SK-N-SH (cell line): ENCODE data around the gene SH3RF1. TPM values are rescaled to one million over a fixed set of nuclear protein-coding genes. Genes with fewer than 3 reads are reported as not detected.
A peak's percentile ranks its signal among the peaks of the same experiment; 100 is the strongest.

Source experiments
- CTCF ChIA-PET: fragments of 300-600, 350-600 bp; formaldehyde crosslinking; extraction: SDS; loops from one replicate; lab custom pipeline; 2021; lab: Yijun Ruan, JAX
- POLR2A ChIA-PET: fragments of 350-600 bp; sonication (Branson Sonifier 250); formaldehyde crosslinking; extraction: SDS; loops from one replicate; lab custom pipeline; 2020; ENCODE audit warnings: antibody characterized with exemption, inconsistent platforms; lab: Yijun Ruan, JAX
- DNase-seq: peaks from one replicate; pipeline ENCODE4 v3.0.0; 2012
- H2AFZ ChIP-seq: fragments of 200-600 bp; sonication (generic); 2 replicates; pipeline ENCODE4 v1.8.1; 2016; ENCODE audit warnings: antibody characterized with exemption, mild to moderate bottlenecking, low read depth
- H3F3A ChIP-seq: fragments of 200-600 bp; sonication (generic); replicated peaks from 2 replicates; pipeline ENCODE3; 2016; ENCODE audit warnings: antibody characterized with exemption, mild to moderate bottlenecking; ENCODE audit not compliant: insufficient read depth
- H3K27ac ChIP-seq, 2 experiments: fragments of 200-500 bp in 1 of 2; fragments of 200-600 bp in 1 of 2; sonication (Bioruptor generic) in 1 of 2; sonication (generic), shearing (Covaris generic) in 1 of 2; 2 replicates each; pipeline versions ENCODE4 v1.5.1 to v1.6.1; 2014 to 2016; ENCODE audit warnings: low read depth in 2 of 2, inconsistent platforms in 1 of 2, low read length in 1 of 2, mild to moderate bottlenecking in 1 of 2, mixed read lengths in 1 of 2
- H3K27me3 ChIP-seq: fragments of 200-600 bp; sonication (generic), shearing (Covaris generic); 2 replicates; pipeline ENCODE4 v1.6.1; 2016; ENCODE audit warnings: mixed run types; ENCODE audit not compliant: insufficient read depth
- H3K36me3 ChIP-seq, 2 experiments: fragments of 200-500 bp in 1 of 2; fragments of 200-600 bp in 1 of 2; sonication (Bioruptor generic) in 1 of 2; sonication (generic) in 1 of 2; replicated peaks in 1 of 2; 2 replicates each; pipeline versions ENCODE3 to v1.5.1; 2014 to 2016; ENCODE audit warnings: low read length in 1 of 2, mild to moderate bottlenecking in 1 of 2; ENCODE audit not compliant: insufficient read depth in 2 of 2, control insufficient read depth in 1 of 2
- H3K4me1 ChIP-seq, 2 experiments: fragments of 200-500 bp in 1 of 2; fragments of 200-600 bp in 1 of 2; sonication (Bioruptor generic) in 1 of 2; sonication (generic), shearing (Covaris generic) in 1 of 2; 2 replicates each; pipeline versions ENCODE4 v1.5.1 to v1.6.1; 2014 to 2016; ENCODE audit warnings: low read depth in 1 of 2, low read length in 1 of 2, mixed run types in 1 of 2; ENCODE audit not compliant: insufficient read depth in 2 of 2, control insufficient read depth in 1 of 2
- H3K4me2 ChIP-seq: fragments of 200-600 bp; sonication (generic), shearing (Covaris generic); 2 replicates; pipeline ENCODE4 v1.6.1; 2017; ENCODE audit warnings: mixed run types
- H3K4me3 ChIP-seq, 2 experiments: fragments of 200-500 bp in 1 of 2; fragments of 200-600 bp in 1 of 2; sonication (Bioruptor generic) in 1 of 2; sonication (generic), shearing (Covaris generic) in 1 of 2; 2 replicates each; pipeline versions ENCODE4 v1.5.1 to v1.8.1; 2014 to 2016; ENCODE audit warnings: low read depth in 2 of 2, inconsistent platforms in 1 of 2, low read length in 1 of 2, mild to moderate bottlenecking in 1 of 2, mixed read lengths in 1 of 2, moderate library complexity in 1 of 2
- H3K79me2 ChIP-seq: fragments of 200-600 bp; sonication (generic); 2 replicates; pipeline ENCODE4 v1.8.1; 2017; ENCODE audit warnings: mild to moderate bottlenecking; ENCODE audit not compliant: insufficient read depth
- H3K9ac ChIP-seq: fragments of 200-600 bp; sonication (generic); 2 replicates; pipeline ENCODE4 v1.6.1; 2017; ENCODE audit warnings: mixed run types
- H3K9me2 ChIP-seq: fragments of 200-600 bp; sonication (generic); 2 replicates; pipeline ENCODE4 v1.6.1; 2017; ENCODE audit warnings: mixed run types
- H3K9me3 ChIP-seq: fragments of 200-600 bp; sonication (generic); 2 replicates; pipeline ENCODE4 v1.6.1; 2017; ENCODE audit warnings: mixed run types, mild to moderate bottlenecking, moderate library complexity
- H4K20me1 ChIP-seq: fragments of 200-600 bp; sonication (generic); 2 replicates; pipeline ENCODE4 v1.6.1; 2017; ENCODE audit warnings: mild to moderate bottlenecking, mixed run types; ENCODE audit not compliant: insufficient read depth
- ELF1 ChIP-seq: IDR thresholded peaks from 2 replicates; pipeline ENCODE4 v1.4.0; 2012
- EP300 ChIP-seq, 2 experiments: IDR thresholded peaks; 2 replicates each; pipeline versions ENCODE4 v1.4.0 to v1.6.1; 2012; ENCODE audit warnings: borderline replicate concordance in 1 of 2, low read depth in 1 of 2, low read length in 1 of 2
- GATA2 ChIP-seq: sonication (generic); formaldehyde crosslinking; IDR thresholded peaks from 2 replicates; pipeline ENCODE4 v1.5.0; 2020; ENCODE audit warnings: mild to moderate bottlenecking, missing genetic modification reagents
- JUND ChIP-seq: IDR thresholded peaks from 2 replicates; pipeline ENCODE4 v1.4.0; 2012
- MAX ChIP-seq: IDR thresholded peaks from 2 replicates; pipeline ENCODE4 v1.4.0; 2012; ENCODE audit warnings: low read depth
- MXI1 ChIP-seq: IDR thresholded peaks from 2 replicates; pipeline ENCODE4 v1.6.1; 2012; ENCODE audit warnings: mild to moderate bottlenecking, low read depth, low read length, improper control_type of control experiment
- PBX3 ChIP-seq: IDR thresholded peaks from 2 replicates; pipeline ENCODE4; 2012
- RAD21 ChIP-seq: IDR thresholded peaks from 2 replicates; pipeline ENCODE4 v1.6.1; 2012; ENCODE audit warnings: mild to moderate bottlenecking, low read length
- RXRA ChIP-seq: IDR thresholded peaks from 2 replicates; pipeline ENCODE4 v1.4.0; 2012; ENCODE audit warnings: low read depth, mild to moderate bottlenecking, borderline replicate concordance
- SIN3A ChIP-seq: IDR thresholded peaks from 2 replicates; pipeline ENCODE4 v1.6.1; 2012; ENCODE audit warnings: low read depth, mild to moderate bottlenecking, low read length, moderate library complexity, borderline replicate concordance
- SMC3 ChIP-seq: IDR thresholded peaks from 2 replicates; pipeline ENCODE4 v1.6.1; 2012; ENCODE audit warnings: low read depth, low read length, improper control_type of control experiment
- TCF12 ChIP-seq: IDR thresholded peaks from 2 replicates; pipeline ENCODE4 v1.4.0; 2012
- USF1 ChIP-seq: IDR thresholded peaks from 2 replicates; pipeline ENCODE4 v1.4.0; 2012; ENCODE audit warnings: low read depth, borderline replicate concordance
- USF2 ChIP-seq: fragments of 150-350 bp; IDR thresholded peaks from 2 replicates; pipeline ENCODE4 v1.6.1; 2017; ENCODE audit warnings: antibody characterized with exemption, low read length, low read depth, borderline replicate concordance
- YY1 ChIP-seq: IDR thresholded peaks from 2 replicates; pipeline ENCODE4 v1.4.0; 2012; ENCODE audit warnings: low read depth, mild to moderate bottlenecking
- ZBTB33 ChIP-seq: IDR thresholded peaks from 2 replicates; pipeline ENCODE4 v1.4.0; 2012; ENCODE audit warnings: low read depth, borderline replicate concordance
- WGBS: methylation state at CpG from one replicate; pipeline ENCODE4 v1.1.6; 2017; ENCODE audit warnings: low lambda C conversion rate; 5-methylcytosine and 5-hydroxymethylcytosine counted together
- polyA plus RNA-seq, 3 experiments: library from polyadenylated mRNA; depleted of rRNA; stranded (reverse); fragments of >200 nt; gene quantifications; 2 replicates each; pipeline ENCODE4 v1.2.3, GENCODE V29; 2012
- TF ChIP-seq, protein P1 (sequence below): fragments of 150-350 bp; IDR thresholded peaks from 2 replicates; pipeline ENCODE4 v1.6.1; 2016; ENCODE audit warnings: mild to moderate bottlenecking, low read depth, low read length

Gene SH3RF1
- polyA plus RNA-seq, 1 of the 3 experiments (the other 2 are of a cell fraction): 22.0 TPM

GRCh38 chr4:169270810-169271691 lies at the start of gene SH3RF1 (continued):
- 0 out of 2 replicates have a peak, but pooled peaks have one; percentile 5 for TF ChIP-seq USF1
- TF ChIP-seq, protein P1, sequence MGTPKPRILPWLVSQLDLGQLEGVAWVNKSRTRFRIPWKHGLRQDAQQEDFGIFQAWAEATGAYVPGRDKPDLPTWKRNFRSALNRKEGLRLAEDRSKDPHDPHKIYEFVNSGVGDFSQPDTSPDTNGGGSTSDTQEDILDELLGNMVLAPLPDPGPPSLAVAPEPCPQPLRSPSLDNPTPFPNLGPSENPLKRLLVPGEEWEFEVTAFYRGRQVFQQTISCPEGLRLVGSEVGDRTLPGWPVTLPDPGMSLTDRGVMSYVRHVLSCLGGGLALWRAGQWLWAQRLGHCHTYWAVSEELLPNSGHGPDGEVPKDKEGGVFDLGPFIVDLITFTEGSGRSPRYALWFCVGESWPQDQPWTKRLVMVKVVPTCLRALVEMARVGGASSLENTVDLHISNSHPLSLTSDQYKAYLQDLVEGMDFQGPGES: no peak
- TF ChIP-seq SIN3A: peak; percentile 52; the same call in 1 of the 2 replicates
- TF ChIP-seq ZBTB33: no peak
- no peak for TF ChIP-seq SMC3
- TF ChIP-seq RXRA: no peak
- no peak for TF ChIP-seq GATA2 (CRISPR knock-in tag)
- no peak for TF ChIP-seq MXI1

- no peaks in the 10 kb centered on the region for H3K27me3 ChIP-seq
- H3K79me2 ChIP-seq: no peaks in the 10 kb centered on the region
- no peak overlapping the region for H3K4me3 ChIP-seq
- POLR2A ChIA-PET: no interaction called here
- peak overlapping the region; percentile 58 for H2AFZ ChIP-seq
- H3K27ac ChIP-seq: peak overlapping the region; percentile 60 to 78; a peak in 3 of 4 replicates
- no peak for DNase-seq
- no peaks in the 10 kb centered on the region for H4K20me1 ChIP-seq
- H3K9ac ChIP-seq: peak overlapping the region; percentile 20; the same call in 1 of the 2 replicates
- H3K4me1 ChIP-seq: peaks cover 11 to 12% of the 10 kb centered on the region in 2 experiments; a peak in 3 of 4 replicates
- no peaks in the 10 kb centered on the region for H3K36me3 ChIP-seq
- no peaks in the 10 kb centered on the region for H3K9me2 ChIP-seq
- peak overlapping the region; percentile 44 for H3K4me2 ChIP-seq
- CTCF ChIA-PET: interaction anchor here (0.6 to 1.1 kb wide), 4 partner anchors 21 to 302 kb away, joined by 3 to 4 read pairs (median 4); no protein-coding TSS in a partner anchor
- no peaks in the 10 kb centered on the region for H3K9me3 ChIP-seq
- WGBS: 42% methylated on average over 5 of the region's 5 CpGs
- peaks cover 14% of the 10 kb centered on the region for H3F3A ChIP-seq
- no peak for TF ChIP-seq YY1
- no peak for TF ChIP-seq RXRA
- no peak for TF ChIP-seq EP300 (IDR thresholded peaks at IDR 0.05; ENCODE audit: borderline replicate concordance in 1 of 2, low read depth in 1 of 2, low read length in 1 of 2)
- TF ChIP-seq GATA2 (CRISPR knock-in tag): no peak
- no peak for TF ChIP-seq TCF12
- no peak for TF ChIP-seq MAX
- TF ChIP-seq JUND: no peak
- TF ChIP-seq USF2: no peak
- TF ChIP-seq, protein P1: no peak
- TF ChIP-seq PBX3: no peak
- no peak for TF ChIP-seq SIN3A
- TF ChIP-seq ELF1: no peak
- TF ChIP-seq ZBTB33: no peak
- no peak for TF ChIP-seq RAD21
Measured at GRCh38 chr4:169315530-169316343, 45.0 kb upstream of the SH3RF1 start.
